IPS DF 4.7 (cell line): ENCODE results near the gene TOGARAM2.
"Not testable (repeated sequence)": the region's sequence is repeated elsewhere in the genome, so short reads cannot be mapped to it uniquely, and the experiment has no call there.

ENCODE experiments used
- DNase-seq: peaks from one replicate; pipeline ENCODE4 v3.0.0-alpha.2; 2013; ENCODE audit warnings: low spot score; ENCODE audit errors: extremely low read depth

Gene TOGARAM2

GRCh38 chr2:28976584-28976983 is 4.5 kb upstream of the TOGARAM2 start:
- no peak for DNase-seq

GRCh38 chr2:28977176-28977875 is 3.8 kb upstream of the TOGARAM2 start:
- no peak for DNase-seq

GRCh38 chr2:28978001-28978400 is 3.1 kb upstream of the TOGARAM2 start:
- not testable (repeated sequence) for DNase-seq

GRCh38 chr2:28978606-28979005 is 2.5 kb upstream of the TOGARAM2 start:
- DNase-seq = no peak

- DNase-seq = no peak
Measured at GRCh38 chr2:28979041-28979440, 2.1 kb upstream of the TOGARAM2 start.

- DNase-seq = no peak
Measured at GRCh38 chr2:28979576-28980366, 1.3 kb upstream of the TOGARAM2 start.

- DNase-seq = no peak
Measured at GRCh38 chr2:28980368-28981015, 606 bp upstream of the TOGARAM2 start.

GRCh38 chr2:28981620-28982376 is 700 bp downstream of the TOGARAM2 start:
- DNase-seq = no peak

- DNase-seq = no peak
Measured at GRCh38 chr2:28982381-28982950, 1.4 kb downstream of the TOGARAM2 start.

- no peak for DNase-seq
Measured at GRCh38 chr2:28986429-28986828, 5.3 kb downstream of the TOGARAM2 start.

- DNase-seq = no peak
Measured at GRCh38 chr2:28989973-28990372, 8.9 kb downstream of the TOGARAM2 start.

- no peak for DNase-seq
Measured at GRCh38 chr2:28990445-28990844, 9.3 kb downstream of the TOGARAM2 start.

GRCh38 chr2:28991021-28991420 is 9.9 kb downstream of the TOGARAM2 start:
- DNase-seq = no peak

GRCh38 chr2:28991460-28991859 is 10.4 kb downstream of the TOGARAM2 start:
- no peak for DNase-seq

- DNase-seq = no peak
Measured at GRCh38 chr2:28993206-28993960, 12.3 kb downstream of the TOGARAM2 start.

GRCh38 chr2:28994074-28994473 is 13.0 kb downstream of the TOGARAM2 start:
- no peak for DNase-seq

GRCh38 chr2:28994679-28995078 is 13.6 kb downstream of the TOGARAM2 start:
- no peak for DNase-seq

- no peak for DNase-seq
Measured at GRCh38 chr2:28995765-28996750, 15.0 kb downstream of the TOGARAM2 start.

GRCh38 chr2:28997237-28997846 is 16.2 kb downstream of the TOGARAM2 start:
- no peak for DNase-seq
